Omental fat pad (tissue), 4 donors: ENCODE measurements around the gene EPSTI1. TPM values are rescaled to one million over a fixed set of nuclear protein-coding genes. Genes with fewer than 3 reads are reported as not detected.
A peak's percentile ranks its signal among the peaks of the same experiment; 100 is the strongest.

Experiments used
- ATAC-seq: fragments of 150-250 bp; one replicate; pipeline ENCODE4 v1.9.1; 2016; ENCODE audit warnings: mild to moderate bottlenecking, moderate library complexity; ENCODE audit not compliant: low FRiP score
- DNase-seq: peaks from one replicate; pipeline ENCODE4 v3.0.0-alpha.2; 2019; ENCODE audit warnings: low spot score
- CTCF ChIP-seq, 3 donors: fragments of 450-650 bp; IDR thresholded peaks; one replicate each; pipeline ENCODE4 v1.5.1; 2016 to 2017; ENCODE audit warnings: antibody characterized with exemption in 3 of 3, mild to moderate bottlenecking in 3 of 3, moderate library complexity in 2 of 3
- total RNA-seq, 4 donors: library from RNA; depleted of rRNA; stranded (reverse); fragments of >200 nt; gene quantifications; one replicate each; pipeline ENCODE4 v1.1.0, GENCODE V29; 2016

EPSTI1 gene
- total RNA-seq, 4 donors from 2014 or later = 8.3 to 31.8 (median 10.9) TPM

- peak; percentile 34 for ATAC-seq
- DNase-seq = no peak
- no peak for TF ChIP-seq CTCF (IDR thresholded peaks at IDR 0.05)
These were observed 13.6 kb upstream of the EPSTI1 start for GRCh38 chr13:43005460-43006236.

GRCh38 chr13:43003729-43004128, 11.7 kb upstream of the EPSTI1 start:
- ATAC-seq (no peak), DNase-seq (no peak)
- no peak for TF ChIP-seq CTCF (IDR thresholded peaks at IDR 0.05)

- ATAC-seq = no peak
- TF ChIP-seq CTCF (IDR thresholded peaks at IDR 0.05) = no peak
- no peak for DNase-seq
These were observed 11.0 kb upstream of the EPSTI1 start for GRCh38 chr13:43003010-43003409.

- ATAC-seq = no peak
- TF ChIP-seq CTCF (IDR thresholded peaks at IDR 0.05) = no peak
These were observed 10.0 kb upstream of the EPSTI1 start for GRCh38 chr13:43002021-43002420.

GRCh38 chr13:43000676-43001075, 8.6 kb upstream of the EPSTI1 start:
- DNase-seq = no peak
- TF ChIP-seq CTCF (IDR thresholded peaks at IDR 0.05) = no peak
- no peak for ATAC-seq

More at GRCh38 chr13:43002021-43002420, 10.0 kb upstream of the EPSTI1 start:
- no peak for DNase-seq

- TF ChIP-seq CTCF (IDR thresholded peaks at IDR 0.05) = no peak
- DNase-seq (no peak), ATAC-seq (no peak)
These were observed 7.5 kb upstream of the EPSTI1 start for GRCh38 chr13:42999491-42999890.

- no peak for ATAC-seq
- TF ChIP-seq CTCF (IDR thresholded peaks at IDR 0.05) = no peak
- no peak for DNase-seq
These were observed 5.3 kb upstream of the EPSTI1 start for GRCh38 chr13:42997381-42997780.
